HEK293 (cell line): Measurements from ENCODE around the gene TRIP10.

ENCODE experiments used
- CTCF ChIP-seq: fragments of 450-650 bp; formaldehyde crosslinking; IDR thresholded peaks from 2 replicates; pipeline ENCODE4 v1.5.1; 2016; ENCODE audit warnings: missing biosample characterization, missing genetic modification characterization
- ELK4 ChIP-seq: IDR thresholded peaks from 2 replicates; pipeline ENCODE4 v1.6.1; 2011; ENCODE audit warnings: mild to moderate bottlenecking, low read depth, low read length, borderline replicate concordance
- GLI4 ChIP-seq: fragments of 450-650 bp; formaldehyde crosslinking; IDR thresholded peaks from 2 replicates; pipeline ENCODE4 v1.5.1; 2016; ENCODE audit warnings: missing biosample characterization, missing genetic modification characterization
- YY1 ChIP-seq: fragments of 450-650 bp; formaldehyde crosslinking; IDR thresholded peaks from 2 replicates; pipeline ENCODE4 v1.5.1; 2018; ENCODE audit warnings: missing biosample characterization, missing genetic modification characterization
- ZBTB7A ChIP-seq: fragments of 450-650 bp; formaldehyde crosslinking; IDR thresholded peaks from 2 replicates; pipeline ENCODE4 v1.5.1; 2016; ENCODE audit warnings: low read depth, missing biosample characterization, missing genetic modification characterization
- ZNF221 ChIP-seq: fragments of 450-650 bp; formaldehyde crosslinking; IDR thresholded peaks from 2 replicates; pipeline ENCODE4 v1.5.1; 2017; ENCODE audit warnings: missing biosample characterization, missing genetic modification characterization, borderline replicate concordance
- ZNF24 ChIP-seq: fragments of 450-650 bp; formaldehyde crosslinking; IDR thresholded peaks from 2 replicates; pipeline ENCODE4 v1.5.1; 2016; ENCODE audit warnings: missing biosample characterization, missing genetic modification characterization
- ZNF394 ChIP-seq: fragments of 450-650 bp; formaldehyde crosslinking; IDR thresholded peaks from 2 replicates; pipeline ENCODE4 v1.5.1; 2016; ENCODE audit warnings: missing biosample characterization, missing genetic modification characterization, mild to moderate bottlenecking, moderate library complexity, borderline replicate concordance
- ZNF514 ChIP-seq: fragments of 450-650 bp; formaldehyde crosslinking; IDR thresholded peaks from 2 replicates; pipeline ENCODE4 v1.5.1; 2016; ENCODE audit warnings: missing biosample characterization, missing genetic modification characterization
- ZNF639 ChIP-seq: fragments of 450-650 bp; formaldehyde crosslinking; IDR thresholded peaks from 2 replicates; pipeline ENCODE4 v1.5.1; 2016; ENCODE audit warnings: missing biosample characterization, missing genetic modification characterization

- TF ChIP-seq GLI4 (tag by site-specific recombination), result no peak
- TF ChIP-seq YY1 (tag by site-specific recombination), result no peak
- TF ChIP-seq CTCF (tag by site-specific recombination), result no peak
- no peak for TF ChIP-seq ELK4
- TF ChIP-seq ZNF514, result no peak
- TF ChIP-seq ZNF221 (tag by site-specific recombination), result no peak
- TF ChIP-seq ZBTB7A (tag by site-specific recombination), result no peak
- no peak for TF ChIP-seq ZNF394 (tag by site-specific recombination)
- no peak for TF ChIP-seq ZNF639 (tag by site-specific recombination)
- TF ChIP-seq ZNF24 (tag by site-specific recombination), result no peak
Measured at GRCh38 chr19:6721773-6722172, 17.7 kb upstream of the TRIP10 start.
